Transverse colon (tissue), 4 donors: ENCODE results near the gene SLC49A3.
A peak's percentile ranks its signal among the peaks of the same experiment; 100 is the strongest.
"Not testable (repeated sequence)": the region's sequence is repeated elsewhere in the genome, so short reads cannot be mapped to it uniquely, and the experiment has no call there.

Source experiments
- CTCF ChIP-seq, 5 experiments: fragments of 200-600 bp in 3 of 5; fragments of 450-650 bp in 2 of 5; sonication (generic) in 3 of 5; IDR thresholded peaks; 1 replicate in 2 of 5; 2 replicates in 3 of 5; pipeline ENCODE4 v1.5.1; 2016 to 2017; ENCODE audit warnings: antibody characterized with exemption in 5 of 5, inconsistent platforms in 3 of 5, mild to moderate bottlenecking in 2 of 5, moderate library complexity in 1 of 5
- EP300 ChIP-seq: sonication (generic); formaldehyde crosslinking; IDR thresholded peaks from one replicate; pipeline ENCODE4 v1.6.1; 2017; ENCODE audit warnings: antibody characterized with exemption, low read depth
- POLR2A ChIP-seq: fragments of 450-650 bp; IDR thresholded peaks from one replicate; pipeline ENCODE4 v1.6.1; 2016; ENCODE audit warnings: antibody characterized with exemption, mild to moderate bottlenecking, moderate library complexity
- POLR2AphosphoS5 ChIP-seq, 3 donors: sonication (generic); formaldehyde crosslinking; IDR thresholded peaks; one replicate each; pipeline ENCODE4 v1.6.1; 2016; ENCODE audit warnings: antibody characterized with exemption in 3 of 3

GRCh38 chr4:669806-670559 is 19.0 kb downstream of the SLC49A3 start:
- TF ChIP-seq POLR2A = peak; percentile 21
- not testable (repeated sequence) for TF ChIP-seq CTCF (IDR thresholded peaks at IDR 0.05); EP300
- TF ChIP-seq POLR2AphosphoS5 (IDR thresholded peaks at IDR 0.05) = peak in 1 of 3 donors; percentile 15
